Measurements from ENCODE around the gene USP54.

USP54 gene

GRCh38 chr10:73537288-73537687 is 53.9 kb downstream of the USP54 start:
- no peak for DNase-seq (ENCODE audit: low read depth in 2 of 3, low spot score in 1 of 3)

DNA sequence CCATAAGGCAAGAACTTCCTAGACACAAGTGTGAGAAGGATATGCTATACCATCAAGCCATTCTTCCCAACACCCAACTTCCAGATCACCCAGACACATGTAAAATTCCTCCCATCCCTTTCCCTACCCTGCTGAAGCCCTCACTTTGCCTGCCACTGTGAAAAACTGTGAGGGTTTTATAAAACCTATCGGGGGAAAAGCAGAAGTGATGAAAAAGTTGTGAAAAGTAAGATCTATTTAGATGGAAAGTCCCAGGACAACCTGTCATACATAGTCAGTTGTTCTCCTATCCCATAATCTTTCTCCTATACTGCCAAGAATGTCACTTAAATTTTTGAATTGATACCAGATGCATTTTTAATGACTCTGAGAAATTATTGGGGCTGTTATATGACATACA is 56.3 kb downstream of the USP54 start:
- no peak for DNase-seq (ENCODE audit: low read depth in 2 of 3, low spot score in 1 of 3)

GRCh38 chr10:73529089-73529832 is 61.9 kb downstream of the USP54 start:
- DNase-seq (ENCODE audit: low read depth in 2 of 3, low spot score in 1 of 3) = peak; percentile 4 to 56 (median 18)

- DNase-seq (ENCODE audit: low read depth in 2 of 3, low spot score in 1 of 3) = no peak
Observed at GRCh38 chr10:73522263-73522662, 68.9 kb downstream of the USP54 start.

DNA sequence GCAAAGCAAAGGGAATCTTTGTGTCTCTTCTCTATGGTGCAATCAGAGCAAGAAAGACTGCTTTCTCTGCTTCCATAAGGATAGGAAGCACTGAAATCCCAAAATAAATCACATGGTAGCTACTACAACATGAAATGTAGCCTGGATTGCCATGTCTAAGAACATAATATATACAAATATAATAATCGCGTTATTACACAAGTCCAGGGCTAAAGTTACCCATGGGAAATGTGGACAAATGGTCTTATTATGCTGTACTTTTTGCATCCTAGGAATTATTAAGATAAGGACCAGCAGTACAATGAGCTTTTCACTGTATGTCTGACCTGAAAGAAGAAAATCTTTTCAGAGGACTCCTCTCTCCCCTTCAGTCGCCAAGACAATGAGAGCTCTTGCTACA is 71.8 kb downstream of the USP54 start:
- DNase-seq (ENCODE audit: low read depth in 2 of 3, low spot score in 1 of 3) = no peak

GRCh38 chr10:73517166-73517888 is 73.8 kb downstream of the USP54 start:
- no peak for DNase-seq (ENCODE audit: low read depth in 2 of 3, low spot score in 1 of 3)

- DNase-seq (ENCODE audit: low read depth in 2 of 3, low spot score in 1 of 3) = no peak
Observed at GRCh38 chr10:73512207-73512743, 78.9 kb downstream of the USP54 start.

GRCh38 chr10:73509695-73510094 is 81.4 kb downstream of the USP54 start:
- DNase-seq (ENCODE audit: low read depth in 2 of 3, low spot score in 1 of 3) = no peak

GRCh38 chr10:73506491-73506890 is 84.7 kb downstream of the USP54 start:
- DNase-seq (ENCODE audit: low read depth in 2 of 3, low spot score in 1 of 3) = no peak

DNA sequence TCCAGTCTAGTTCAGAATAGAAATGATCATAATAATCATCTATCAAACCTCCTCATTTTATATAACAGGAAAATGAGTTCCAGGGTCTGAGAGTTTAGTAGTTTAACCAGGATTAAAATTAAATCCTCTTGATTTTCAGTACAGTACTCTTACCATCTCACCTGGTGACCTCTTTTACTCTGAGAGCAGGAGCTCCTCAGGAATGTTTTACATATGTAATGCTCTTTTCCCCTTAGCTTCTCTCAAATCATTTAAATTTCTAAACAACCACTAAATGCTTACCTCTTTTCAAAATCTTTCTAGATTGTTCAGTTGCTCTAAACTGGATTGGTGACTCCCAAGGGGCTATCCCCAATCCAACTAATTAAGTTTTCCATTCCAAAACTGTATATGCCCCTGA is 85.1 kb downstream of the USP54 start:
- no peak for DNase-seq (ENCODE audit: low read depth in 2 of 3, low spot score in 1 of 3)

DNA sequence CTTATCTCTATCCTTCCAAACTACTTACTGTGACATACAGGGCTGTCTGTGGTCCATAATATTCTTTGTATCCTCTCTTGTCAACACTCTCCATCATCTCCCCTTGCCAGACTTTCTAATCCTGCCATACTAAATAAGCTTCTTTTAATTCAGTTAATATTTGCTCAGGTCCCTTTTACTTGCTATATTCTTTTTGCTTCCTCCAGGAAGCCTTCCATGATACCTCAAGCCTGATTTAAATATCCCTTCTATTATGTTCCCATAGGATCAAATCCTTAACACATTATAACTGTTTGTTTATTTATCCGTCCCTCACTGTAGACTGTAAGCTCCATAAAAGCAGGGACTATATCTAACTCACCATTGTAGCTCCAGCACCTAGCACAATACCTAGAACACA is 88.1 kb downstream of the USP54 start:
- DNase-seq (ENCODE audit: low read depth in 2 of 3, low spot score in 1 of 3) = no peak

GRCh38 chr10:73501651-73502050 is 89.5 kb downstream of the USP54 start:
- DNase-seq (ENCODE audit: low read depth in 2 of 3, low spot score in 1 of 3) = no peak

DNA sequence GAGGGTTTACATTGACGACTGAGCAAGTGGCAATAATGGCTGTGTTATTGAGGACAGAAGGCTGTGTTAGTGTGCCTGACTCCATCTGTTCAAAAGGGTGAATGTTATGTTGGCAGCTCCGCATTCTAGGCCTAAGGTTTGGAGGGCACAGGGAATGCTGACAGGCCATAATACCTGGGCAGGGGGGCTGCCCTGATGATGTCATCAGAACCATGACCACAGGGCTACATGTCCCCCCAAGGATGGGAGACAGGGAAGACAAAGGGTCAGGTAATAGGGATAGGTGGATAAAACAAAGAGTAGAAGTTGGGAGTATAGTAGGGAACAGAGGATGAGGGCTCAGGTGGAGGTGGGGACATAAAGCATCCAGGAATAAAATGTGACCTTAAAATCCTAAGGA is 93.5 kb downstream of the USP54 start:
- no peak for DNase-seq (ENCODE audit: low read depth in 2 of 3, low spot score in 1 of 3)

GRCh38 chr10:73495884-73496674 is 95.1 kb downstream of the USP54 start, which contains the start of gene PPP3CB:
Gene PPP3CB (minus strand): TSS chr10:73496024. CDS start chr10:73495889, 135 bp downstream.
- DNase-seq (ENCODE audit: low read depth in 2 of 3, low spot score in 1 of 3) = peak; percentile 82 to 91 (median 84)

DNA sequence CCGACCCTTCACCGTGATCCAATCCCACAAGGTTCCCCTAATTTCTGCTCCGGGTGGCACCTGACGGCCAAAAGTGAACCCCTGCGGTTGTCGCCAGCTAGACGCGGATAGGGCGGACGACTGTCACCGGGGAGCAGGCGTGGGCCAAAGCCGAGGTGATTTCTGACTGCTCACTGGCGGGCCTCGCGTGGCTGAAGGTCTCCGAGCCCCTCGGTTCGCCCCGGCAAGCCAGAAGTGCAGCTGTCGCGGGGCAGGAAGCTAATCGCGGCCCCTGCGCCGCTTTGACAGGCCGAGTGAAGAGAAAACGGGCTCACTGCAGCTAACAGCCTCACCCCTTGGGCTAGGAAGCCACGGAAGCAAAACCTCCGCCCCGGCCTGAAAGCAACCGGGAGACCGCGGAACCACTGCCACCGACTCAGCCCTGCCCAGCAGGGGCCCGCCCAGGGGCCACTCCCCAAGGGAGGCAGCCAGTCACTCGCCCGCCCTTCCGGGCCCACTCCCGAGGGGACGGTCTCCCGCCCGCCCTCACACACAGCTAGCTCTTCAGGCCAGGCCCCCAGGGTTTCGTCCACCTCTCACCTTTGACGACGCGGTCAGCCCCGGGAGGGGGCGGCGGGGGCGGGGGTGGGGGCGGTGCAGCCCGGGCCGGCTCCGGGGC is 95.8 kb downstream of the USP54 start:
- peak; percentile 72 to 86 (median 76) for DNase-seq (ENCODE audit: low read depth in 2 of 3, low spot score in 1 of 3)

GRCh38 chr10:73494877-73495225 is 96.3 kb downstream of the USP54 start:
- DNase-seq (ENCODE audit: low read depth in 2 of 3, low spot score in 1 of 3) = no peak

DNA sequence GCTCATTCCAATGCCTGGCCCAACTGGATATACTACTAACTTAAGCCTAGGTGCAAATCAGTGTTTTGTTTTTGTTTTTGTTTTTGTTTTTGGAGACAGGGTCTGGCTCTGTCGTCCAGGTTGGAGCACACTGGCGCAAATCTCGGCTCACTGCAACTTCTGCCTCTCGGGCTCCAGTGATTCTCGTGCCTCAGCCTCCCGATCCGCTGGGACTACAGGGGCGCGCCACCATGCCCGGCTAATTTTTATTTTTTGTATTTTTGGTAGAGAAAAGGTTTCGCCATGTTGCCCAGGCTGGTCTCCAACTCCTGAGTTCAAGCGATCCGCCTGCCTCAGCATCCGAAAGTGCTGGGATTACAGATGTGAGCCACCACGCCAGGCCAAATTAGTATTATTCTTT is 96.9 kb downstream of the USP54 start:
- no peak for DNase-seq (ENCODE audit: low read depth in 2 of 3, low spot score in 1 of 3)

DNA sequence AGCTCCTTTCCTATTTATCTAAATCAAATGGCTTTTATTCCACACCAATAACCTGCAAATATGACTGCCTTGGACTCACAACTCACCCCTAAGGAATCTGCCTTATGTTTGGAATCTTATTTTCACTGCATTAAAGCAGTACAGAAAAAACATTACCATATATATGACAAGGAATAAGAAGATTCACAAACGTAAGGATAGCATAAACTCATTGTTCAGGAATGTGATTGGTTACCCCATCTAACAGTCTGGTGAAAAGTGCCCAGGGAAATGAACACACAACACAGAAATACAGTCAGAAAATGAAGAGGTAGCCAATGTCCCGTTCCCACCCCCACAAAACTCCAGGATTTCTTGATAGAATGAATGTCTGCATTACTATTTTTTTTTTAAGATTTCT is 97.4 kb downstream of the USP54 start:
- no peak for DNase-seq (ENCODE audit: low read depth in 2 of 3, low spot score in 1 of 3)

DNA sequence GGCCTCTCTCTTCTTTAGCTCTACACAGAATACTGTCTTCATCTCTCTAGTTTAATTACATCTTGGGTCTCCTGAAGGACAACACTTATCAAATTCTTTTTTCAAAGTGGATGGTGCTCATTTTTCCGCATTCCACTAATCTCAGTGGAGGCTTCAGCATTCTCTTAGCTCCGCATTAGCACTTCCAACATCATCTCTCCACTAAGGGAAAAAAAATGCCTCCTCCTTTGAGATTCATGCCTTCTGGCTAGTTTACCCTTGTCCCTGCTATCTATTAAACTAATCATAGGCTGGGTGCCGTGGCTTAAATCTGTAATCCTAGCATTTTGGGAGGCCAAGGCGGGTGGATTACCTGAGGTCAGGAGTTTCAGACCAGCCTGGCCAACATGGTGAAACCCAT is 104.5 kb downstream of the USP54 start:
- DNase-seq (ENCODE audit: low read depth in 2 of 3, low spot score in 1 of 3) = no peak

- no peak for DNase-seq (ENCODE audit: low read depth in 2 of 3, low spot score in 1 of 3)
Observed at GRCh38 chr10:73485320-73485719, 105.8 kb downstream of the USP54 start.

- no peak for DNase-seq (ENCODE audit: low read depth in 2 of 3, low spot score in 1 of 3)
Observed at GRCh38 chr10:73480158-73480557, 111.0 kb downstream of the USP54 start.

Data from stimulated activated CD4-positive, alpha-beta T cell treated with anti-CD3 and anti-CD28 coated beads, Interleukin-12 subunit alpha, Interleukin-12 subunit beta, amount 100 ng/mL, for 48 hours (primary cell).